GM18508 (cell line): ENCODE results near the gene ICE2.
"Not testable (repeated sequence)": the region's sequence is repeated elsewhere in the genome, so short reads cannot be mapped to it uniquely, and the experiment has no call there.

Source experiments
- ATAC-seq: cut with Tn5 transposase; IDR thresholded peaks from one replicate; pipeline ENCODE4 v1.9.1; 2021; ENCODE audit warnings: moderate number of reproducible peaks; ENCODE audit not compliant: insufficient read depth, unreplicated experiment

ICE2 gene

GRCh38 chr15:60448668-60449360 lies 30.1 kb downstream of the ICE2 start:
- ATAC-seq = no peak

GRCh38 chr15:60444289-60444912 lies 34.5 kb downstream of the ICE2 start:
- ATAC-seq = no peak

- no peak for ATAC-seq
Measured at GRCh38 chr15:60442763-60443162, 36.2 kb downstream of the ICE2 start.

- ATAC-seq = no peak
Measured at GRCh38 chr15:60442031-60442650, 36.8 kb downstream of the ICE2 start.

GRCh38 chr15:60441331-60441730 lies 37.6 kb downstream of the ICE2 start:
- ATAC-seq = no peak

- ATAC-seq = no peak
Measured at GRCh38 chr15:60438646-60439045, 40.3 kb downstream of the ICE2 start.

- ATAC-seq = no peak
Measured at GRCh38 chr15:60428935-60429334, 50.0 kb downstream of the ICE2 start.

- no peak for ATAC-seq
Measured at GRCh38 chr15:60426870-60427508, 52.0 kb downstream of the ICE2 start.

GRCh38 chr15:60425461-60425860 lies 53.5 kb downstream of the ICE2 start:
- no peak for ATAC-seq

- ATAC-seq = no peak
Measured at GRCh38 chr15:60424006-60424405, 54.9 kb downstream of the ICE2 start.

GRCh38 chr15:60423537-60423936 lies 55.4 kb downstream of the ICE2 start:
- no peak for ATAC-seq

- ATAC-seq = no peak
Measured at GRCh38 chr15:60421544-60421943, 57.4 kb downstream of the ICE2 start.

GRCh38 chr15:60420203-60420716 lies 58.7 kb downstream of the ICE2 start:
- ATAC-seq = no peak

GRCh38 chr15:60419753-60420152 lies 59.2 kb downstream of the ICE2 start:
- ATAC-seq = no peak

- ATAC-seq = no peak
Measured at GRCh38 chr15:60418096-60418495, 60.8 kb downstream of the ICE2 start.

GRCh38 chr15:60417112-60417511 lies 61.8 kb downstream of the ICE2 start:
- no peak for ATAC-seq

- ATAC-seq = no peak
Measured at GRCh38 chr15:60416484-60416883, 62.5 kb downstream of the ICE2 start.

- ATAC-seq = no peak
Measured at GRCh38 chr15:60414016-60414682, 64.8 kb downstream of the ICE2 start.

- no peak for ATAC-seq
Measured at GRCh38 chr15:60413231-60413824, 65.6 kb downstream of the ICE2 start.

- ATAC-seq = not testable (repeated sequence)
Measured at GRCh38 chr15:60412807-60413206, 66.1 kb downstream of the ICE2 start.
